Measurements from ENCODE around the gene UBXN10. TPM values are rescaled to one million over a fixed set of nuclear protein-coding genes. Genes with fewer than 3 reads are reported as not detected.

UBXN10 gene
- total and polyA plus RNA-seq, 5 donors from 2014 or later = 0.06 to 0.41 (median 0.33) TPM; not detected in 1

DNA sequence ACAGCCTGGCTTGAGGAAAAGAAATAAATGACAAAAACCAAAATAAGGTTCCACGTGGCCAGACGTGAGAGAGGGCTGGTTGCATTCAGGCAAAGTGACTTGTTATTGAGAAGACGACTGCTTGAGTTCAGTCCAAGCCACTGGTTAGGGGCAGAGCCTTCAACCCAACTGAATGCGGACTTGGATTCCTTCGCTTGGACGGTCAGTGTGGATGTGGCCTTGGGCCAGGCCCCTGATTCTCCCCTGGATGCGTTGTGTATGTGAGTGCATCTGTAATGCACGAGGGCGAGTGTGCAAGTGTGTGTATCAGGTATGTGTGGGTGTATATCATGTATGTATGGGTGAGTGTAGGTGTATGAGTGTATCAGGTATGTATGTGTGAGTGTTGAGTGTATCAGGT is 44.9 kb upstream of the UBXN10 start:
- Mint-ChIP-seq H3K27ac (no peak overlapping the region), H3K27me3 (peaks cover 19% of the 10 kb centered on the region), H3K4me3 (no peak overlapping the region), H3K4me1 (no peaks in the 10 kb centered on the region), H3K36me3 (no peaks in the 10 kb centered on the region), H3K9me3 (peaks cover 0 to 1% (median 0%) of the 10 kb centered on the region in 7 donors)
- no peak overlapping the region for H3K4me3 ChIP-seq (ENCODE audit: low read depth, low read length)
- DNase-seq (no peak), ATAC-seq (ENCODE audit: low read depth in 2 of 2) (no peak)
- no peak overlapping the region for H3K27ac ChIP-seq (ENCODE audit: insufficient read depth, low read length, poor library complexity, severe bottlenecking)
- H3K27me3 ChIP-seq (ENCODE audit: control insufficient read depth, insufficient read depth, low read length) = peaks cover 3% of the 10 kb centered on the region
- H3K36me3 ChIP-seq (ENCODE audit: control insufficient read depth, insufficient read depth, low read length) = no peaks in the 10 kb centered on the region
- H3K9me3 ChIP-seq (ENCODE audit: control insufficient read depth in 2 of 2, low read length in 2 of 2) = no peaks in the 10 kb centered on the region
- H3K4me1 ChIP-seq (ENCODE audit: control insufficient read depth, insufficient read depth, low read length, poor library complexity, severe bottlenecking) = no peaks in the 10 kb centered on the region

DNA sequence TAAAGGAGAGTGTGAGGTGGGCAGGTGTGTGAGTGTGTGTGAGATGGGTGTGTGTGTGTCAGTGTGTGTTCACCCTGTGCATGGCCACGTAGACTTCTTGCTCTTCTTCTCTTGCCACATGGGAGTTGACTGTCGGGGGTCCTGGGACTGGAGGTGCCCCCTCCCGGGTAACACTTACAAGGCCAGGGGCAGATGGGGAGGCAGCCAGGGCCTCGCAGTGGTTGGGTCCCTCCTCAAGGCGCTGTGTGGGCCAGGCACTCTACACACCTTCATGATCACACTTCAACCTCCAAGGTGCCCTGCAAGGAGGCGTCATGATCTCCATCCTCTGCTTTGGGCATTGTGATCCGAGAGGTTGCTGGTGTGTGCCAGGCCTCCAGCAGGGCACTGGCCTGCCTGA is 44.4 kb upstream of the UBXN10 start:
- H3K4me3 ChIP-seq (ENCODE audit: low read depth, low read length) = no peak overlapping the region
- Mint-ChIP-seq H3K27ac (no peak overlapping the region), H3K27me3 (peaks cover 14% of the 10 kb centered on the region), H3K4me3 (no peak overlapping the region), H3K4me1 (no peaks in the 10 kb centered on the region), H3K36me3 (no peaks in the 10 kb centered on the region), H3K9me3 (peaks cover 0 to 1% (median 0%) of the 10 kb centered on the region in 7 donors)
- H3K4me1 ChIP-seq (ENCODE audit: control insufficient read depth, insufficient read depth, low read length, poor library complexity, severe bottlenecking) = no peaks in the 10 kb centered on the region
- no peak for DNase-seq
- no peaks in the 10 kb centered on the region for H3K9me3 ChIP-seq (ENCODE audit: control insufficient read depth in 2 of 2, low read length in 2 of 2)
- H3K36me3 ChIP-seq (ENCODE audit: control insufficient read depth, insufficient read depth, low read length) = no peaks in the 10 kb centered on the region
- no peak for ATAC-seq (ENCODE audit: low read depth in 2 of 2)
- H3K27me3 ChIP-seq (ENCODE audit: control insufficient read depth, insufficient read depth, low read length) = peaks cover 3% of the 10 kb centered on the region
- H3K27ac ChIP-seq (ENCODE audit: insufficient read depth, low read length, poor library complexity, severe bottlenecking) = no peak overlapping the region

DNA sequence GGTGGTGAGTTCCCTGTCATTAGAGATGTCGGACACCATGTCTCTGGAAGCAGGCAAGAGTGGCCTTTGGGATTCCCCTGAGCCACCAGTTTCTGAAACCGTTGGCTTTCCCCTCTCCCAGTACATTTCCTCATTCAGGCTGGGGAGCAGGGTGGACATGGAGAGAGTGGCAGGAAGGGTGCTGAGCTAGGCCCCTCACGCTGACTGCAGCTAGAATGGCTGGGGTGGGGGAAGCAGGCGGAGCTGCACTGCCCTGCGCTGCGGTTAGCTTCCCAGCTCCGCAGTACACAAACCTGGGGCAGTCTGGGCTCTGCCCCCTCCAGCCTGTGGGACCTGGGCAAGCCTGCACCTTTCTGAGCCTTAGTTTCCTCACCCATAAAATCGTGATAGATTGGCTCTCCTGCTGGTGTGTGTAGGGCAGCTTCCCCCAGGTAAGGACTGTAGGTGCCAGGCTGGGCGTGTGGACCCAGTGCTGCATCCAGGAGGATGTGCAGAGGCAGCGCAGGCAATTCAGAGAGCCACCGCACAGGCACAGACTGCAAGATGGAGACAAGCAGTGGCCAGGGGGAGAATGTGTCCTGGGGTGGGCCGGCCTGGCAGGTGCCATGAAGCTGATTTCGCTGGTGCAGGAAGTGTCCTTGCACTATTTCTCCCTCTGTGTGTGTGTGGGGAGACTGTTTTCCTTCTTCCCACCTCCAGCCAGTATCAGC is 43.7 kb upstream of the UBXN10 start:
- Histone ChIP-seq H3K36me3 (ENCODE audit: control insufficient read depth, insufficient read depth, low read length) (no peaks in the 10 kb centered on the region), H3K4me1 (ENCODE audit: control insufficient read depth, insufficient read depth, low read length, poor library complexity, severe bottlenecking) (no peaks in the 10 kb centered on the region), H3K27ac (ENCODE audit: insufficient read depth, low read length, poor library complexity, severe bottlenecking) (no peak overlapping the region), H3K9me3 (ENCODE audit: control insufficient read depth in 2 of 2, low read length in 2 of 2) (no peaks in the 10 kb centered on the region), H3K4me3 (ENCODE audit: low read depth, low read length) (no peak overlapping the region), H3K27me3 (ENCODE audit: control insufficient read depth, insufficient read depth, low read length) (peaks cover 3% of the 10 kb centered on the region)
- peaks cover 0 to 1% (median 0%) of the 10 kb centered on the region in 7 donors for H3K9me3 Mint-ChIP-seq
- DNase-seq (no peak), ATAC-seq (ENCODE audit: low read depth in 2 of 2) (no peak)
- H3K4me1 Mint-ChIP-seq = no peaks in the 10 kb centered on the region
- H3K4me3 Mint-ChIP-seq = no peak overlapping the region
- H3K36me3 Mint-ChIP-seq = no peaks in the 10 kb centered on the region
- H3K27ac Mint-ChIP-seq = no peak overlapping the region
- peaks cover 14% of the 10 kb centered on the region for H3K27me3 Mint-ChIP-seq

GRCh38 chr1:20143318-20143717 is 42.6 kb upstream of the UBXN10 start:
- no peak overlapping the region for H3K4me3 Mint-ChIP-seq
- Histone ChIP-seq H3K27me3 (ENCODE audit: control insufficient read depth, insufficient read depth, low read length) (no peaks in the 10 kb centered on the region), H3K27ac (ENCODE audit: insufficient read depth, low read length, poor library complexity, severe bottlenecking) (no peak overlapping the region), H3K9me3 (ENCODE audit: control insufficient read depth in 2 of 2, low read length in 2 of 2) (no peaks in the 10 kb centered on the region), H3K4me3 (ENCODE audit: low read depth, low read length) (no peak overlapping the region), H3K36me3 (ENCODE audit: control insufficient read depth, insufficient read depth, low read length) (no peaks in the 10 kb centered on the region), H3K4me1 (ENCODE audit: control insufficient read depth, insufficient read depth, low read length, poor library complexity, severe bottlenecking) (no peaks in the 10 kb centered on the region)
- no peaks in the 10 kb centered on the region for H3K4me1 Mint-ChIP-seq
- DNase-seq (no peak), ATAC-seq (ENCODE audit: low read depth in 2 of 2) (no peak)
- H3K27me3 Mint-ChIP-seq = peaks cover 14% of the 10 kb centered on the region
- no peak overlapping the region for H3K27ac Mint-ChIP-seq
- peaks cover 0 to 1% (median 0%) of the 10 kb centered on the region in 7 donors for H3K9me3 Mint-ChIP-seq
- no peaks in the 10 kb centered on the region for H3K36me3 Mint-ChIP-seq

DNA sequence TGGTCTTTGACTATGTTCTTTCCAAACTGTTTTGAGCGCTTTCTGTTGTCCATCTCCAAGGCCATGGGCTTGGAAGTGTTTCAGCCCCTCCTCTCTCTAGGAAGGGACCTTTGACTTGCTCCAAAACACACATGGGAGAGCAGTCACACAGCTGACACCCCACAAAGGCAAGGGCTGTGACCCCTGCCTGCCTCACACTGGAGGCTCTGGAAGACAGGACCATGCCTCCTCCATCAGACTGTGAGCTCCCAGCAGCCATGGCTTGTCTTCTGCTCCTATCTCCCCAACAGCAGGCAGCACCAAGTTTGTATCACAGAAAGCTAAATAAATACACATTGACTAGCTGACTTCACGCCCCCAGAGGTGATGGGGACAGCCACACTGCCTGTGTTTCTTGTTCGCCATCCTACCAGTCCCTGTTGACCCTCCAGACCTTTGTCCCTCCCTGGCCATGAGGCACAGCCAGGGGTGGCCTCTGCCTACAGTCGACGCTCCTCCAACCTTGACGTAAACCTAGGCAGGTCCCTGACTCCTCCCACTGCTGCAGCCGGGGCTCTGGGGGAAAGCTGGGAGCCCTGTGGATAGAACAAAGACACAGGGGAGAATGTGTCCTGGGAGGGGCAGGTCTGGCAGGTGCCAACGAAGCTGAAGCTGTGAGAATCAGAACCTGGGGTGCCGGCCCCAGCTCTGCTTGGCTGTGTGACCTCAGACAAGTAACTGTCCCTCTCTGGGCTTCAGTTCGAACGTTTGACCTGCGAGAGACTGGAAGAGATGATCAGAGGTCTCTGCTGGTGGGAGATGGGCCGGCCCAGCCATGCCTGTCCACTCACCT is 41.9 kb upstream of the UBXN10 start:
- H3K27ac Mint-ChIP-seq = no peak overlapping the region
- H3K9me3 Mint-ChIP-seq = no peaks in the 10 kb centered on the region

GRCh38 chr1:20147846-20148570 is 37.9 kb upstream of the UBXN10 start:
- peaks cover 0 to 6% (median 2%) of the 10 kb centered on the region in 4 donors for H3K4me1 Mint-ChIP-seq

More for the DNA sequence above, 41.9 kb upstream of the UBXN10 start:
- ATAC-seq (ENCODE audit: low read depth in 2 of 2) (no peak), DNase-seq (no peak)
- H3K4me1 ChIP-seq (ENCODE audit: control insufficient read depth, insufficient read depth, low read length, poor library complexity, severe bottlenecking) = no peaks in the 10 kb centered on the region
- H3K4me3 ChIP-seq (ENCODE audit: low read depth, low read length) = no peak overlapping the region
- no peaks in the 10 kb centered on the region for H3K9me3 ChIP-seq (ENCODE audit: control insufficient read depth in 2 of 2, low read length in 2 of 2)
- H3K27me3 ChIP-seq (ENCODE audit: control insufficient read depth, insufficient read depth, low read length) = no peaks in the 10 kb centered on the region
- H3K27ac ChIP-seq (ENCODE audit: insufficient read depth, low read length, poor library complexity, severe bottlenecking) = no peak overlapping the region
- H3K36me3 ChIP-seq (ENCODE audit: control insufficient read depth, insufficient read depth, low read length) = no peaks in the 10 kb centered on the region
- Mint-ChIP-seq H3K36me3 (no peaks in the 10 kb centered on the region), H3K4me1 (no peaks in the 10 kb centered on the region), H3K4me3 (no peak overlapping the region), H3K27me3 (peaks cover 11% of the 10 kb centered on the region)

DNA sequence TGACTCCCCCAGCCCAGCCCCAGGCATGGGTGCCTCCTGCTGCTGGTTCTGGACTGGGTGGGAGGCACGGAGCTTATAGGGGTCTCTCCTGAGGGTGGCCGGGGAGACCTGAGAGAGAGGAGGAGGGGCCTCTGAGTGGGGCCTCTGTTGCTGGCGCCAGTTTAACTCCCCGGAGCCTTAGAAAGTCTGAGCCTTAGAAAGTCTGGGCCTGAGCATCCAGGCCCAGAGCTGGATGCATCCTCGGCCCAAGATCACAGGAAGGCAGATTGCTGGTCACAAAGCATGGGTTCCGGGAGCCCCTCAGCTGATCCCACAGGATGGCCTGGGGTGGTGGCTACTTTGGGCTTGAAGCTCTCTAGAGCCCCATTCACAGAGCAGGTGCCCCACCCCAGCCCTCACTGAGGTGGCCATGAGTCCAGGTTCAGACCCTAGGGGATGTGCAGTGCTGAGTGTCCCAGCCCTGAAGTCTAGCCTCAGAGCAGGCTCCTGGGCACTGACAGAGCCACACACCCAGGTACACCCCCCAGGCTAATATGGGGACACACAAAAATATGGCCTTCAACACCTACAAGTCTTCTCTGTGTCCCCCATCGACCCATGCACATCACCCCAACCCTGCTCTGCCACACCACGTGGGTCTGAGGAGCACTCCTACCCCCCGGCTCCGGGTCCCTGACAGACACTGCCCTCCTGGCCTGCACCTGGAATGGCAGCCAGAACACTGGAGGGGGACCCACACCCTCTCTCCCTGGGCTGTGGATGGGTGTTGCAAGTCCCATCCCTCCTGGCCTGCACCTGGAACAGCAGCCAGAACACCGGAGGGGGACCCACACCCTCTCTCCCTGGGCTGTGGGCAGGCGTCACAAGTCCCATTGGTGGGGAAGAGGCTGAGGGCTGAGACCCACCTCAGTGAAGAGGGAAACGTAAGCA is 37.1 kb upstream of the UBXN10 start:
- H3K27me3 ChIP-seq (ENCODE audit: control insufficient read depth, insufficient read depth, low read length) = no peaks in the 10 kb centered on the region
- H3K27ac ChIP-seq (ENCODE audit: insufficient read depth, low read length, poor library complexity, severe bottlenecking) = no peak overlapping the region
- peaks cover 0 to 6% (median 2%) of the 10 kb centered on the region in 4 donors for H3K4me1 Mint-ChIP-seq
- H3K9me3 Mint-ChIP-seq = no peaks in the 10 kb centered on the region
- H3K4me1 ChIP-seq (ENCODE audit: control insufficient read depth, insufficient read depth, low read length, poor library complexity, severe bottlenecking) = peaks cover 8% of the 10 kb centered on the region
- no peaks in the 10 kb centered on the region for H3K36me3 ChIP-seq (ENCODE audit: control insufficient read depth, insufficient read depth, low read length)
- H3K27me3 Mint-ChIP-seq = no peaks in the 10 kb centered on the region
- no peaks in the 10 kb centered on the region for H3K9me3 ChIP-seq (ENCODE audit: control insufficient read depth in 2 of 2, low read length in 2 of 2)
- H3K4me3 ChIP-seq (ENCODE audit: low read depth, low read length) = no peak overlapping the region
- ATAC-seq (ENCODE audit: low read depth in 2 of 2) (no peak), DNase-seq (no peak)
- no peak overlapping the region for H3K27ac Mint-ChIP-seq
- no peak overlapping the region for H3K4me3 Mint-ChIP-seq
- no peaks in the 10 kb centered on the region for H3K36me3 Mint-ChIP-seq

More at GRCh38 chr1:20147846-20148570, 37.9 kb upstream of the UBXN10 start:
- peaks cover 8% of the 10 kb centered on the region for H3K4me1 ChIP-seq (ENCODE audit: control insufficient read depth, insufficient read depth, low read length, poor library complexity, severe bottlenecking)
- no peak for ATAC-seq (ENCODE audit: low read depth in 2 of 2)
- H3K4me3 ChIP-seq (ENCODE audit: low read depth, low read length) = no peak overlapping the region
- no peaks in the 10 kb centered on the region for H3K9me3 Mint-ChIP-seq
- no peaks in the 10 kb centered on the region for H3K36me3 ChIP-seq (ENCODE audit: control insufficient read depth, insufficient read depth, low read length)
- no peaks in the 10 kb centered on the region for H3K36me3 Mint-ChIP-seq
- H3K4me3 Mint-ChIP-seq = no peak overlapping the region
- H3K9me3 ChIP-seq (ENCODE audit: control insufficient read depth in 2 of 2, low read length in 2 of 2) = no peaks in the 10 kb centered on the region
- no peaks in the 10 kb centered on the region for H3K27me3 ChIP-seq (ENCODE audit: control insufficient read depth, insufficient read depth, low read length)
- no peak overlapping the region for H3K27ac ChIP-seq (ENCODE audit: insufficient read depth, low read length, poor library complexity, severe bottlenecking)
- no peak for DNase-seq
- H3K27ac Mint-ChIP-seq = no peak overlapping the region
- H3K27me3 Mint-ChIP-seq = no peaks in the 10 kb centered on the region
